Neural cell (in vitro differentiated cells): ENCODE measurements around the gene GCK. TPM values are rescaled to one million over a fixed set of nuclear protein-coding genes. Genes with fewer than 3 reads are reported as not detected.

Experiments used
- H2AFZ ChIP-seq: fragments of 200-600, 300-800 bp; sonication (generic), shearing (Covaris generic); 2 replicates; pipeline ENCODE4 v1.6.0; 2014; ENCODE audit warnings: low read depth, mild to moderate bottlenecking, antibody characterized with exemption, low read length, moderate library complexity
- H3F3A ChIP-seq: fragments of 200-600 bp; shearing (Covaris generic); 2 replicates; pipeline ENCODE4 v1.6.1; 2016; ENCODE audit warnings: mild to moderate bottlenecking, moderate library complexity, mixed read lengths, antibody characterized with exemption, low read length; ENCODE audit not compliant: insufficient read depth, poor library complexity, severe bottlenecking
- H3K27ac ChIP-seq: fragments of 200-600, 300-800 bp; sonication (generic), shearing (Covaris generic); 2 replicates; pipeline ENCODE4 v1.5.1; 2014; ENCODE audit warnings: mild to moderate bottlenecking, low read length, moderate library complexity
- H3K27me3 ChIP-seq: fragments of 300-800, 200-600 bp; sonication (generic), shearing (Covaris generic); 2 replicates; pipeline ENCODE4 v1.6.0; 2014; ENCODE audit warnings: mild to moderate bottlenecking, low read depth, low read length, moderate library complexity; ENCODE audit not compliant: insufficient read depth
- H3K36me3 ChIP-seq: fragments of 300-800, 200-600 bp; sonication (generic), shearing (Covaris generic); 2 replicates; pipeline ENCODE4 v1.5.1; 2014; ENCODE audit warnings: mild to moderate bottlenecking, antibody characterized with exemption, low read length, moderate library complexity; ENCODE audit not compliant: insufficient read depth
- H3K4me2 ChIP-seq: fragments of 300-800, 200-600 bp; sonication (generic), shearing (Covaris generic); 2 replicates; pipeline ENCODE4 v1.6.0; 2014; ENCODE audit warnings: mild to moderate bottlenecking, low read length
- H3K4me3 ChIP-seq: fragments of 300-800, 200-600 bp; sonication (generic), shearing (Covaris generic); 2 replicates; pipeline ENCODE4 v1.5.1; 2014; ENCODE audit warnings: mild to moderate bottlenecking, low read length, moderate library complexity
- H3K79me2 ChIP-seq: fragments of 200-600 bp; shearing (Covaris generic); replicated peaks from 2 replicates; pipeline ENCODE4 v1.6.0; 2014; ENCODE audit warnings: mild to moderate bottlenecking, low read length, moderate library complexity; ENCODE audit not compliant: insufficient read depth
- H3K9ac ChIP-seq: fragments of 300-800, 200-600 bp; sonication (generic), shearing (Covaris generic); 2 replicates; pipeline ENCODE4 v1.6.1; 2016; ENCODE audit warnings: mild to moderate bottlenecking, low read length, mixed read lengths
- H3K9me2 ChIP-seq: fragments of 200-600 bp; shearing (Covaris generic); 2 replicates; pipeline ENCODE4 v1.6.1; 2016; ENCODE audit warnings: mild to moderate bottlenecking, low read length, mixed read lengths; ENCODE audit not compliant: insufficient read depth
- H3K9me3 ChIP-seq: fragments of 200-600, 300-800 bp; sonication (generic), shearing (Covaris generic); 2 replicates; pipeline ENCODE4 v1.6.1; 2016; ENCODE audit warnings: mild to moderate bottlenecking, mixed run types, low read length, moderate library complexity, mixed read lengths
- H4K20me1 ChIP-seq: fragments of 200-600 bp; shearing (Covaris generic); 2 replicates; pipeline ENCODE4 v1.6.1; 2016; ENCODE audit warnings: mild to moderate bottlenecking, mixed run types; ENCODE audit not compliant: insufficient read depth
- CTCF ChIP-seq: fragments of 450-650 bp; IDR thresholded peaks from 2 replicates; pipeline ENCODE4 v1.5.1; 2014; ENCODE audit warnings: antibody characterized with exemption, mild to moderate bottlenecking, moderate library complexity; ENCODE audit not compliant: poor library complexity, severe bottlenecking
- EP300 ChIP-seq: fragments of 450-650 bp; conservative IDR thresholded peaks from 2 replicates; pipeline ENCODE4 v1.6.1; 2014; ENCODE audit warnings: antibody characterized with exemption, mild to moderate bottlenecking, moderate library complexity; ENCODE audit not compliant: poor library complexity, severe bottlenecking
- EZH2 ChIP-seq: fragments of 200-600, 300-800 bp; shearing (Covaris generic), sonication (generic); IDR thresholded peaks from 2 replicates; pipeline ENCODE4 v1.6.1; 2014; ENCODE audit warnings: antibody characterized with exemption, low read length, borderline replicate concordance, mild to moderate bottlenecking; ENCODE audit not compliant: insufficient read depth, poor library complexity, severe bottlenecking
- MXI1 ChIP-seq: fragments of 450-650 bp; conservative IDR thresholded peaks from 2 replicates; pipeline ENCODE4 v1.6.1; 2014; ENCODE audit warnings: antibody characterized with exemption, mild to moderate bottlenecking; ENCODE audit not compliant: poor library complexity, severe bottlenecking
- POLR2AphosphoS5 ChIP-seq: IDR thresholded peaks from 2 replicates; pipeline ENCODE4 v1.6.1; 2012
- RAD21 ChIP-seq: fragments of 450-650 bp; conservative IDR thresholded peaks from 2 replicates; pipeline ENCODE4 v1.6.1; 2014; ENCODE audit warnings: antibody characterized with exemption, mild to moderate bottlenecking, moderate library complexity
- SMC3 ChIP-seq: fragments of 450-650 bp; conservative IDR thresholded peaks from 2 replicates; pipeline ENCODE4 v1.6.1; 2014; ENCODE audit warnings: antibody characterized with exemption, mild to moderate bottlenecking, moderate library complexity; ENCODE audit not compliant: poor library complexity
- TAF1 ChIP-seq: IDR thresholded peaks from 2 replicates; pipeline ENCODE4 v1.6.1; 2012; ENCODE audit warnings: low read depth
- polyA minus RNA-seq: library from RNA; depleted of rRNA, polyadenylated mRNA; stranded (reverse); fragments of >200 nt; gene quantifications from 2 replicates; pipeline ENCODE4 v1.2.3, GENCODE V29; 2014
- polyA plus RNA-seq: library from polyadenylated mRNA; depleted of rRNA; stranded (reverse); fragments of >200 nt; gene quantifications from 2 replicates; pipeline ENCODE4 v1.2.3, GENCODE V29; 2014
- TF ChIP-seq, protein P1 (sequence below): IDR thresholded peaks from 2 replicates; pipeline ENCODE4 v1.6.1; 2012; ENCODE audit warnings: borderline replicate concordance

The GCK gene
- 7.4 and 9.0 TPM in 2 replicates for polyA plus RNA-seq
- polyA minus RNA-seq: 7.5 and 9.1 TPM in 2 replicates

DNA sequence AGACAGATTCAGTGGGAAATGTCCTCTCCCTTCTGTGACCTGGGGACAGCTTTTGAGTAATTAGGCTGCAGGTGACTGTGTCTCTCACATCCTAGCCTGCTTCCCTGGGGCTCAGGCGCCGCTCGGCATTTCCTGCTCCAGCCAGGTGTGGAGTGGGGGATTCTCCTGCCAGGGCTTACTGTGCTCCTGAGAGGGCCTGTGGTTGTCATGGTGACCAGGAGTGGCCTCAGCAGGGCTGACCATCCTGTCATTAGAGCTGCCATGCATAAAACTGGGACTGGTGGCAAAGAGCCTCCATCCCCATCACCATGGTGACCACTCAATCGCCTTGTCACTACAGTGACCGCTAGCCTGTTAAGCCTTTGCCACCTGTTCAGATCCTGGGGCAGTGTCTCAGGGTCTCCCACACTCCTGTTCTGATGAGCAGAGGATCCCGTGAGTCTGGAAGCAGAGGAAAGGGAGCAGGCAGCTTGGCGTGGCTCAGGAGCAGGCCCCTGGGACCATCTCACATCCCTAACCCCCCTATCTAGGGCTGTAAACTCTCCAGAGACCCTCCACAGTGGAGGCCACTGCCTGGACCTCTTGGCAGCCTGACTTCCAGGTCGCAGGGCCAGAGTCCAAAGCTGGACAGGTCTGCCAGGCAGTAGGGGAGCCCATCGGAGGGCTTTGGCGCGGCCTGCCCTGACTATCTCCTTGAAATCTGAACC, at the start of gene GCK:
GCK (minus strand) TSS at position 154 of the 707 bp plus-strand sequence. CDS start 486 bp downstream, outside the sequence.
- peak; percentile 19 for TF ChIP-seq SMC3
- TF ChIP-seq EP300: no peak
- peak; percentile 38 for TF ChIP-seq POLR2AphosphoS5
- no peak for TF ChIP-seq EZH2
- peak; percentile 29 for TF ChIP-seq MXI1

DNA sequence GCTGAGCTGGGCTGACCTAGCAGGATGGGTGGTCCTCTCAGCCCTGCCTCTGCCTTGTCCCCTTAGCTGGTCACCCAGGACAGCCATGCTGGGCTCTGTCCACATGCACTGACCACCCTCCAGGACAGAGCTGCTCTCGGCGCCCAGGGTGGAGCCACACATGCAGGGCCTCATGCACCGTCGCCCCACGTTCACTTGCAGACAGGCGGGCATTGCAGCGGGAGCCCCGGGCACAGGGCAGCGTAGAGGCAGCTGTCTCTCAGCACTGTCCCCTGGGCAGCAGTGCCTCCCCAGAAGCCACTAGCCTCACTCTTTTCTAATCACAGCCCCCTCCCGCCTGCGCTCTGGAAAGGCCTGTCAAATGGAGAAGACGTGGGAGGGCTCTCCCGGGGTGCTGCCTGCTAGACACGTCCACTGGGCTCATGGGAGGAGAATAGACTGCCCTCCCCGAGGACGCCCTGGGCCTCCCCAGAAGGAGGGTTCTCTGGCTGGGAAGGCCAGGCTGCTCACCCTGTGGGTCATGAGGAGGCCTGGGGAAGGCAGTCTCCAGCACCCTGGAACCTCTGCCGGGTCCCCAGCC, 49.0 kb upstream of the GCK start:
- Histone ChIP-seq H3K27me3 (no peaks in the 10 kb centered on the region), H3K4me3 (no peak overlapping the region), H3K4me2 (no peak overlapping the region), H3K9me3 (no peaks in the 10 kb centered on the region), H3K9ac (no peak overlapping the region), H3K27ac (no peak overlapping the region), H3K9me2 (no peaks in the 10 kb centered on the region), H2AFZ (no peak overlapping the region), H3K36me3 (no peaks in the 10 kb centered on the region), H4K20me1 (no peaks in the 10 kb centered on the region), H3F3A (no peaks in the 10 kb centered on the region), H3K79me2 (no peaks in the 10 kb centered on the region)
- TF ChIP-seq CTCF (no peak), EZH2 (no peak), TAF1 (no peak), POLR2AphosphoS5 (no peak), EP300 (no peak), MXI1 (no peak), RAD21 (no peak), SMC3 (no peak)
- TF ChIP-seq, protein P1, sequence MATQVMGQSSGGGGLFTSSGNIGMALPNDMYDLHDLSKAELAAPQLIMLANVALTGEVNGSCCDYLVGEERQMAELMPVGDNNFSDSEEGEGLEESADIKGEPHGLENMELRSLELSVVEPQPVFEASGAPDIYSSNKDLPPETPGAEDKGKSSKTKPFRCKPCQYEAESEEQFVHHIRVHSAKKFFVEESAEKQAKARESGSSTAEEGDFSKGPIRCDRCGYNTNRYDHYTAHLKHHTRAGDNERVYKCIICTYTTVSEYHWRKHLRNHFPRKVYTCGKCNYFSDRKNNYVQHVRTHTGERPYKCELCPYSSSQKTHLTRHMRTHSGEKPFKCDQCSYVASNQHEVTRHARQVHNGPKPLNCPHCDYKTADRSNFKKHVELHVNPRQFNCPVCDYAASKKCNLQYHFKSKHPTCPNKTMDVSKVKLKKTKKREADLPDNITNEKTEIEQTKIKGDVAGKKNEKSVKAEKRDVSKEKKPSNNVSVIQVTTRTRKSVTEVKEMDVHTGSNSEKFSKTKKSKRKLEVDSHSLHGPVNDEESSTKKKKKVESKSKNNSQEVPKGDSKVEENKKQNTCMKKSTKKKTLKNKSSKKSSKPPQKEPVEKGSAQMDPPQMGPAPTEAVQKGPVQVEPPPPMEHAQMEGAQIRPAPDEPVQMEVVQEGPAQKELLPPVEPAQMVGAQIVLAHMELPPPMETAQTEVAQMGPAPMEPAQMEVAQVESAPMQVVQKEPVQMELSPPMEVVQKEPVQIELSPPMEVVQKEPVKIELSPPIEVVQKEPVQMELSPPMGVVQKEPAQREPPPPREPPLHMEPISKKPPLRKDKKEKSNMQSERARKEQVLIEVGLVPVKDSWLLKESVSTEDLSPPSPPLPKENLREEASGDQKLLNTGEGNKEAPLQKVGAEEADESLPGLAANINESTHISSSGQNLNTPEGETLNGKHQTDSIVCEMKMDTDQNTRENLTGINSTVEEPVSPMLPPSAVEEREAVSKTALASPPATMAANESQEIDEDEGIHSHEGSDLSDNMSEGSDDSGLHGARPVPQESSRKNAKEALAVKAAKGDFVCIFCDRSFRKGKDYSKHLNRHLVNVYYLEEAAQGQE: no peak

More for the DNA sequence above, at the start of gene GCK:
- no peaks in the 10 kb centered on the region for H4K20me1 ChIP-seq
- no peak within 1 kb of the TSS for H2AFZ ChIP-seq
- no peaks in the 10 kb centered on the region for H3K9me3 ChIP-seq
- no peaks in the 10 kb centered on the region for H3K27me3 ChIP-seq
- peak within 1 kb of the TSS; percentile 51 for H3K9ac ChIP-seq
- no peaks in the 10 kb centered on the region for H3K9me2 ChIP-seq
- no peaks in the 10 kb centered on the region for H3K79me2 ChIP-seq
- H3F3A ChIP-seq: no peaks in the 10 kb centered on the region
- peak within 1 kb of the TSS; percentile 81 for H3K27ac ChIP-seq
- H3K4me2 ChIP-seq: peak within 1 kb of the TSS; percentile 19
- H3K4me3 ChIP-seq: peak within 1 kb of the TSS; percentile 50
- H3K36me3 ChIP-seq: no peaks in the 10 kb centered on the region
